HEK293T (cell line): ENCODE data around the gene ECSIT.

Experiments used
- ARNT ChIP-seq: fragments of 450-650 bp; IDR thresholded peaks from 2 replicates; pipeline ENCODE4 v1.6.1; 2017; ENCODE audit warnings: mild to moderate bottlenecking
- BHLHE40 ChIP-seq: fragments of 450-650 bp; IDR thresholded peaks from 2 replicates; pipeline ENCODE4 v1.6.1; 2016; ENCODE audit warnings: mild to moderate bottlenecking, moderate library complexity, borderline replicate concordance
- ELF4 ChIP-seq: fragments of 450-650 bp; IDR thresholded peaks from 2 replicates; pipeline ENCODE4 v1.6.1; 2017; ENCODE audit warnings: antibody characterized with exemption
- FOXA1 ChIP-seq: fragments of 450-650 bp; IDR thresholded peaks from 2 replicates; pipeline ENCODE4 v1.6.1; 2016; ENCODE audit warnings: mild to moderate bottlenecking
- FOXK2 ChIP-seq: fragments of 450-650 bp; IDR thresholded peaks from 2 replicates; pipeline ENCODE4 v1.6.1; 2016; ENCODE audit warnings: mild to moderate bottlenecking
- FOXM1 ChIP-seq: fragments of 450-650 bp; IDR thresholded peaks from 2 replicates; pipeline ENCODE4 v1.6.1; 2017; ENCODE audit warnings: mild to moderate bottlenecking, borderline replicate concordance
- HDGF ChIP-seq: fragments of 450-650 bp; IDR thresholded peaks from 2 replicates; pipeline ENCODE4 v1.6.1; 2017; ENCODE audit warnings: antibody characterized with exemption, borderline replicate concordance
- LEF1 ChIP-seq: fragments of 450-650 bp; IDR thresholded peaks from 2 replicates; pipeline ENCODE4 v1.6.1; 2017; ENCODE audit warnings: mild to moderate bottlenecking, borderline replicate concordance
- NFRKB ChIP-seq: fragments of 450-650 bp; IDR thresholded peaks from 2 replicates; pipeline ENCODE4 v1.6.1; 2016; ENCODE audit warnings: mild to moderate bottlenecking, moderate library complexity
- PKNOX1 ChIP-seq: fragments of 450-650 bp; IDR thresholded peaks from 2 replicates; pipeline ENCODE4 v1.6.1; 2016
- SP1 ChIP-seq: fragments of 450-650 bp; IDR thresholded peaks from 2 replicates; pipeline ENCODE4 v1.6.1; 2017
- TARDBP ChIP-seq: fragments of 450-650 bp; IDR thresholded peaks from 2 replicates; pipeline ENCODE4 v1.6.1; 2016
- ZNF384 ChIP-seq: fragments of 450-650 bp; IDR thresholded peaks from 2 replicates; pipeline ENCODE4 v1.6.1; 2016

GRCh38 chr19:11530432-11530831, 1.5 kb upstream of the ECSIT start:
- TF ChIP-seq TARDBP (no peak), PKNOX1 (no peak; the same call in 1 of the 2 replicates), ARNT (no peak), FOXK2 (no peak), SP1 (no peak), HDGF (no peak), FOXA1 (no peak), NFRKB (no peak), BHLHE40 (no peak), ZNF384 (no peak), ELF4 (no peak), LEF1 (no peak), FOXM1 (no peak)
